GM12878 (cell line): Measurements from ENCODE around the gene HYAL1. TPM values are rescaled to one million over a fixed set of nuclear protein-coding genes. Genes with fewer than 3 reads are reported as not detected.

Experiments
- ATAC-seq: fragments of 200-7000 bp; cut with Tn5 transposase; 3 replicates; pipeline ENCODE4 v1.9.1; 2020; ENCODE audit warnings: mild to moderate bottlenecking, moderate library complexity
- BruUV-seq: library from RNA; stranded (reverse); fragments of 400-500 nt; replicated peaks from 2 replicates; lab custom pipeline; 2021; lab: Mats Ljungman, UMichigan
- CTCF ChIA-PET: fragments of 300-600 bp; sonication (Branson Sonifier 250); formaldehyde crosslinking; extraction: SDS; loops from one replicate; lab custom pipeline; 2021; ENCODE audit warnings: inconsistent platforms; lab: Yijun Ruan, JAX
- POLR2A ChIA-PET: fragments of 350-600 bp; formaldehyde crosslinking; extraction: SDS; loops from one replicate; lab custom pipeline; 2021; ENCODE audit warnings: inconsistent platforms; lab: Charles Lee
- RAD21 ChIA-PET: fragments of 300-600 bp; sonication (Branson Sonifier 250); formaldehyde crosslinking; loops from one replicate; lab custom pipeline; 2023; ENCODE audit warnings: antibody characterized with exemption; ENCODE audit not compliant: unreplicated experiment; lab: Charles Lee
- SMC1A ChIA-PET: fragments of 300-600 bp; sonication (Branson Sonifier 250); formaldehyde crosslinking; loops from one replicate; lab custom pipeline; 2023; ENCODE audit not compliant: unreplicated experiment, uncharacterized antibody; lab: Charles Lee
- DNase-seq: peaks from one replicate; pipeline ENCODE4 v3.0.0-alpha.2; 2011; ENCODE audit warnings: low read depth, low spot score
- FAIRE-seq: peaks from 3 replicates; lab custom pipeline; 2011; peaks lifted over from hg19 to GRCh38; lab: Jason Lieb, UNC
- H2AFZ ChIP-seq: 2 replicates; pipeline ENCODE4 v1.6.0; 2011; ENCODE audit warnings: low read depth, low read length, control low read depth; ENCODE audit not compliant: control insufficient read depth
- H3K27ac ChIP-seq: 2 replicates; pipeline ENCODE4 v1.5.1; 2011; ENCODE audit warnings: control low read depth; ENCODE audit not compliant: control insufficient read depth, insufficient read depth
- H3K27me3 ChIP-seq, 2 experiments: replicated peaks in 1 of 2; 2 replicates each; pipeline versions ENCODE4 v1.6.0 to v1.6.1; 2011; ENCODE audit warnings: low read length in 1 of 2; ENCODE audit not compliant: control insufficient read depth in 2 of 2, insufficient read depth in 2 of 2
- H3K36me3 ChIP-seq, 2 experiments: 2 replicates each; pipeline ENCODE4 v1.5.1; 2011; ENCODE audit warnings: low read length in 1 of 2; ENCODE audit not compliant: control insufficient read depth in 2 of 2, insufficient read depth in 2 of 2
- H3K4me1 ChIP-seq: 2 replicates; pipeline ENCODE4 v1.6.1; 2011; ENCODE audit warnings: mild to moderate bottlenecking, low read length, moderate library complexity, mixed read lengths; ENCODE audit not compliant: control insufficient read depth, insufficient read depth
- H3K4me2 ChIP-seq: 2 replicates; pipeline ENCODE4 v1.6.0; 2011; ENCODE audit warnings: control low read depth; ENCODE audit not compliant: control insufficient read depth, insufficient read depth
- H3K4me3 ChIP-seq: fragments of 200-600 bp; sonication (generic); 2 replicates; pipeline ENCODE4 v1.5.1; 2016
- H3K79me2 ChIP-seq: 2 replicates; pipeline ENCODE4 v1.6.0; 2011; ENCODE audit warnings: low read length; ENCODE audit not compliant: control insufficient read depth, insufficient read depth
- H3K9ac ChIP-seq: 2 replicates; pipeline ENCODE4 v1.8.0; 2011; ENCODE audit warnings: low read length, control low read depth, mixed read lengths; ENCODE audit not compliant: control insufficient read depth, insufficient read depth
- H3K9me3 ChIP-seq: replicated peaks from 3 replicates; pipeline ENCODE4 v1.5.1; 2011; ENCODE audit warnings: mild to moderate bottlenecking, low read length; ENCODE audit not compliant: control insufficient read depth, insufficient read depth
- H4K20me1 ChIP-seq: 2 replicates; pipeline ENCODE4 v1.6.0; 2011; ENCODE audit not compliant: control insufficient read depth, insufficient read depth
- CUX1 ChIP-seq: IDR thresholded peaks from 2 replicates; pipeline ENCODE4 v1.6.1; 2012; ENCODE audit warnings: improper control_type of control experiment, low read depth, low read length; ENCODE audit not compliant: insufficient replicate concordance
- MYB ChIP-seq: fragments of 150-350 bp; IDR thresholded peaks from 2 replicates; pipeline ENCODE4 v1.6.1; 2014; ENCODE audit warnings: mild to moderate bottlenecking, low read depth, low read length, borderline replicate concordance
- SPI1 ChIP-seq: IDR thresholded peaks from 2 replicates; pipeline ENCODE4 v1.6.1; 2011; ENCODE audit warnings: low read depth, mild to moderate bottlenecking, low read length, moderate library complexity, borderline replicate concordance; ENCODE audit not compliant: insufficient read depth
- SREBF2 ChIP-seq: IDR thresholded peaks from 2 replicates; pipeline ENCODE4 v1.6.1; 2012; ENCODE audit warnings: mild to moderate bottlenecking, low read length
- YY1 ChIP-seq: IDR thresholded peaks from 2 replicates; pipeline ENCODE4 v1.6.1; 2011; ENCODE audit warnings: low read depth, mild to moderate bottlenecking, low read length
- ZNF384 ChIP-seq: IDR thresholded peaks from 2 replicates; pipeline ENCODE4 v1.6.1; 2012; ENCODE audit warnings: low read depth, mild to moderate bottlenecking, low read length, improper control_type of control experiment, borderline replicate concordance
- WGBS: methylation state at CpG from one replicate; pipeline ENCODE4 v1.1.6; 2016; ENCODE audit warnings: low lambda C conversion rate; ENCODE audit not compliant: insufficient replicate concordance, insufficient coverage; ENCODE audit errors: missing lambda C conversion rate; 5-methylcytosine and 5-hydroxymethylcytosine counted together
- in situ Hi-C: fragments of 300-500 bp; cut with MboI; formaldehyde crosslinking; loops from 9 replicates; pipeline ENCODE4 v1.14.3; 2018; ENCODE audit warnings: mixed read lengths
- intact Hi-C: fragments of 100-400 bp; cut with micrococcal nuclease; formaldehyde crosslinking; loops from one replicate; pipeline ENCODE4 v1.14.2; 2022; ENCODE audit not compliant: unreplicated experiment
- polyA plus RNA-seq, 11 experiments: library from polyadenylated mRNA; depleted of rRNA in 4 of 11; unstranded in 6 of 11; stranded (reverse) in 5 of 11; fragments of >200 nt; fragmentation: Nextera tagmentation in 4 of 11; fragmentation: Illumina TruSeq in 1 of 11; extraction: Ambion mirVana in 4 of 11; extraction: Trizol in 1 of 11; gene quantifications; 1 replicate in 1 of 11; 2 replicates in 10 of 11; pipeline versions ENCODE4 v1.2.1 to v1.2.3, GENCODE V29; 2011 to 2016; ENCODE audit warnings: inconsistent platforms in 2 of 11, missing spikeins in 2 of 11, low read depth in 1 of 11
- total RNA-seq, 4 experiments: library from RNA; depleted of rRNA in 3 of 4; stranded (reverse); fragments of >200 nt in 3 of 4; fragmentation: Illumina TruSeq in 1 of 4; extraction: Trizol in 1 of 4; gene quantifications; 2 replicates each; pipeline versions ENCODE4 v1.2.1 to v1.2.3, GENCODE V29; 2013 to 2021

The HYAL1 gene
- total and polyA plus RNA-seq, 10 of the 15 experiments (the other 5 are each of a cell fraction or from before 2014, with no cell fraction given): 0.04 to 0.55 (median 0.18) TPM; not detected in 2

GRCh38 chr3:50338965-50339364 lies 35.6 kb upstream of the HYAL1 start:
- ChIA-PET CTCF (interaction anchor here (0.6 to 10.5 kb wide), 6 partner anchors 10 to 91 kb away, joined by 3 to 72 read pairs (median 4); partner anchors contain the start of genes CYB561D2, HYAL2, HYAL3 and NAA80), SMC1A (interaction anchor here (0.7 to 1.6 kb wide), 3 partner anchors 11 to 468 kb away, joined by 3 to 8 read pairs (median 3); partner anchors contain the start of genes CYB561D2 and NPRL2)
- H3K4me3 ChIP-seq: peak overlapping the region; percentile 96
- peak overlapping the region; percentile 75 for H3K4me2 ChIP-seq
- intact Hi-C loops: loop anchor here (5.0 kb wide), 2 partner anchors 42 to 102 kb away; partner anchors contain the start of genes GNAI2, HYAL3 and NAA80
- H3K9ac ChIP-seq: peak overlapping the region; percentile 86
- ATAC-seq: no peak
- peaks cover 1 to 4% of the 10 kb centered on the region in 2 experiments for H3K36me3 ChIP-seq
- BruUV-seq: no TSS peak
- TF ChIP-seq CUX1 (no peak), ZNF384 (peak; percentile 37; the same call in 1 of the 2 replicates), SREBF2 (no peak), SPI1 (0 out of 2 replicates have a peak, but pooled peaks have one; percentile 21), MYB (no peak), YY1 (peak; percentile 66)
- TF ChIP-seq, all 136 proteins: peak for 3
- Histone ChIP-seq H4K20me1 (no peaks in the 10 kb centered on the region; the same call in 1 of the 2 replicates), H3K9me3 (no peaks in the 10 kb centered on the region), H3K27me3 (no peaks in the 10 kb centered on the region), H3K79me2 (peaks cover 65% of the 10 kb centered on the region), H2AFZ (peak overlapping the region; percentile 52), H3K27ac (peak overlapping the region; percentile 92), H3K4me1 (peaks cover 8% of the 10 kb centered on the region; the same call in 1 of the 2 replicates)
- DNase-seq (no peak), FAIRE-seq (no peak)
- RAD21 ChIA-PET: no interaction called here
- 3% methylated on average over 5 of the region's 5 CpGs for WGBS
- in situ Hi-C loops: loop anchor here (10.0 kb wide), 1 partner anchor 1056 kb away; the partner anchor contains the start of gene RBM15B
- POLR2A ChIA-PET: interaction anchor here (0.6 to 7.0 kb wide), 9 partner anchors 11 to 870 kb away, joined by 3 to 84 read pairs (median 4); partner anchors contain the start of genes CYB561D2, GNAI2, NPRL2 and TUSC2
